GM21528 (cell line): ENCODE results near the gene TPR.

ENCODE experiments used
- ATAC-seq: cut with Tn5 transposase; IDR thresholded peaks from one replicate; pipeline ENCODE4 v1.9.1; 2021; ENCODE audit warnings: mild to moderate bottlenecking, moderate library complexity; ENCODE audit not compliant: unreplicated experiment, low FRiP score

TPR gene

DNA sequence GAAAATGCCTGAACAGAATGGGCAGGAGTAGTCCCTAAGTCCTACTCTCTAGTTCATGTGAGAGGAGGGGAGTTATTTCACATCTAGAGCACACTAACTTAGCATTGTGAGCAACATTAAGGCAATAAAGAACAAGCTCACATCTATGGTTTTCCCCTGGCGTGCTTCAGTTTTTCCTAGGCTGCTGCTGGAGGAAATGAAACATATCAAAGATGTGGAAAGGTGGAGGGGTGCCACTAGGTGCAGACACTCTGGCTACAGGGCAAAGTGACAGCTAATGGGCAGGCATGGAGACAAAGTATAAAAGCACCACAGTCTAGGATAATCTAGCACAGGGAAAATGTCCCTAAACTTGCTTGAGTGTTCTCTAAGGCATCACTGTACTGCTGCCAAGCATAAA is 82.2 kb downstream of the TPR start:
- no peak for ATAC-seq

DNA sequence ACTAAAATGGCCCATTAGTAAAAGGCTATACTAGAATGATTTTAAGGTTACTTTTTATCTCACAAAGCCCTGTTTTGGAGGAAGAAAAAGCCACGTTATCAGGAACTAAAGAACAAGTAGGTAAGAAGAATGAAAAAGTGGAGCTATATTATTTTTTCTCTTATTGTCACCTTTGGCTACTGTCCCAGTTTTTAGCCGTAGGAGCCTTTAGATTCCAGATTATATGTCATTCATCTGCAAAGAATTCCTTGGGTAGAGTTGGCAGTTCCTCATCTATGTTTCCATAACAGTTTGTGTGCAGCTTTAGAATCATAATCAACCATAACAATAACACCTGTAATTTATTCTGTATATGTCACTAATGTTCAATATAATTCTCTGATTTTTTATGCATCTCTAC is 83.8 kb downstream of the TPR start:
- ATAC-seq, result no peak

DNA sequence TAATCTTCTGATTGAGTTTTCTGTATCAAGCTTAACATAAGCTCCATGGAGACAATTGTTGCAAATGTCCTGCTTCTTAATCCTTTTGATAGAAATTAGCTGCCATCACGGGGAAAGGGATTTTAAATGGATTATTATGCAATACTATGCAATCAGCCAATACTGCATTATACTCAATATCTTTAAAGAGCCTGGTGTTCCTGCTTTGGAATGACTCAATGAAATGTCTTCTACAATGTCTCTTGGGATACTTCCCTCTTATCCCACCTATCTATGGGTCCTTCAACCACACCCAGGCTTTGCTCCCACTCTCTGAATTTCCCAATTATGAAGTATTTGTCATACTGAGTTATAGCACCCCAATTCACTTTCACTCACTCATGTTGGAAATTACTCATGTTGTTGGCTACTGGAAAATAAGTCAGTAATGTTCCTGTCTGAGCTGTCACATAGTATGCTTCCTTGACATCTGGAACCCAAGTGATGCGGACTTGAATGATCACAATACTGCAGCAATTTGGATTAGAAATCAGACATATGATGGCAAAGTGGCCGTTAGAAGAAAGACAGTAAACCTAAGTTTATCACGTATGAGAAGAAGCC is 85.0 kb downstream of the TPR start:
- no peak for ATAC-seq

DNA sequence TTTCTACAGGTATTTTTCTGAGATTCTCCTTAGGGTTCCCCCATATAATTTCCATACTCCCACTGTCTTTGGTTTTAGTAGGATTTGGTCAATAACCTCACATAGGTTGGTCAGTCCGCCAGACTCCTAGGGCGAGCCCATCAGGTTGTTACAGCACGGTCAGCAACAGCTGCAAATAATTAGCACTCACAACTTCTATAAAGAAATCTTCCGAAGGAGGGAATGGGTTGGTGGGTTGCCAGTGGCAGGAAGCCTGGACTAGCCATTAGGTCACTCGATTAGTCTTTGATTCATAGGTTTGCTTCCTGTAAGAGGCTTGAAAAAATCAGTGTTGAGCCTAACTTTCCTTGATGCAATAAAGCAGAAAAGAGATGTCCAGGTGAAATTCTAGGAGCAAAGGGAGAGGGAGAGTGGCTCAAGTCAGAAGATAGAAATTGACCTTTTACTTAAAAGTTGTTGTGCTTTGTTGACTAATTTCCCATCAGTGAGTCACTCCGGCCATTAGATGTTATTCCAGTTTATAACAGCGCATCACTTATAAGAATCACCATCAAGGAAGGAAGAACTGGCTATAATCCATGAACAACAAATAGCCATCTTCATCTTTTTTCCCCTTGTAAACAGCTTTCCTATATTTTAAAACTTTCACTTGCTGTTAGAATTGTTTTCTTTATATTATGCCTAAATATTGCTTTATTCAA is 88.3 kb downstream of the TPR start:
- ATAC-seq, result no peak

DNA sequence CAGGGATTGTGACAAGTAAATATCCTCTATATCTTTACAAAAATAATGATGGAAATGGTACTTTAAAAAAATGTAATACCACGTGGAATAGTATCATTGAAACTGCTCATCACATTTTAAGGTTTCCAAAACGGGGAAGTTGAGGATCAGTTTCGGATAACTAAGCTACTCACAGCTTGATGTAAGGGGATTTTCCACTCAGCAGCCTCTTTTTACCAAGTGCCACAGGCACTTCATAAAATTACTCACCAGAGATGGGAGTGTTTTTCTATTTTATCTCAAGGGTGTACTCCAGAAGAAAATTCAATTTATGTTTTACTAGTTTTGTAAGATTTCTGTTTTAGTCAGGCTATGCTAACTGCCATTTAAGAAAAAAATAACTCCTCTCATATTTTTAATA is 91.7 kb downstream of the TPR start:
- no peak for ATAC-seq

DNA sequence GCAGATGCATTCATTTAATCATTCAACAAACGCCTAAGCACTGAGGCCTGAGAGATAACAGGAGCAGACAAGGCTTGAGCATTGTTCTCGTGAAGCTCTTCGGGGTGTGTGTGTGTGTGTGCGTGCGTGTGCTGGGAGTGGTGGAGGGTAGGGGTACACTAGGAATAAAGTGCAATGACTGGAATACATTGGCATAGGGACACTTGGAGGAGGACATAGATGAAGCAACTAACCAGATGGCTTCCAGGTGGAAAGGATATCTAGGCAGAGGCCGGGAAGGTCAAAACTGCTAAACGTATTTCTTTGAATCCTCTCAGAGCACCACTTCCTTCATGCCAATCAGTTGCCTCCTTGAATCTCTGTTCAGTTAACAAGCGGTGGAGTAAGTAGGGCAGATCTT is 92.6 kb downstream of the TPR start:
- ATAC-seq, result no peak

DNA sequence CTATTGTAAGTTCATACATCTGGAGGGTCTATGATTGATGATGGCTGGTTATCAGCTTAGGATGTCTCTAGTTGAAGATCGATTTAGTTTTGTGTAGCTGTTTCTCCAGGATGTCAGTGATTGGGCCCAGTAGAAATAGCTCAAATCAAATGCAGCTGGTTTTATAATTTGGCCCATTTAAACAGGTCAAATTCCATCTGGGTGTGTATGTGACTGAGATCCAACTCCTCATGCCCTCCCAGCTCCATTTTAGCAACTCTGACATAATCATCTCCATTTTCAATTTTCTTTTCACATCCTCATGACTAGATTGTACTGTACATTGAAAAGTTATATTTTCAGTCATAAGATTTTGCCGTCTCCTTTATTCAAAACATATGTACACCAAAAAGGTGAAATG is 99.2 kb downstream of the TPR start:
- no peak for ATAC-seq

DNA sequence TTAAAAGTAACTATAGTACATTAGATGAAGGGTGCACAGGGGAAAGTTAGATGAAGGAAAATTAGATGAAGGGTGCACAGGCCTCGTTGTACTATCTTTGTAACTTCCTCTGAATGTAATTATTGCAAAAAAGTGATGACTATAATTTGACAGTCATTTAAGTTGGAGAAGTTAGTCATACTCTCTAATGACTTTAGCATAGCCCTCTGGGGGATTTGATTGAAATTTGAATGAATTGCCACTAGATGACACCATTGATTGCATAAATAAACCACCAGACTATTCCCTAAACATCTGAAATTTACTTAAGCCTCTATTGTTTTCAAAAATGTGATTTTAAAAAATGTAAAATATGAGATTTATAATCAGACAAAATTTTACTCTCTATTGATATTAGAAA is 102.6 kb downstream of the TPR start:
- ATAC-seq, result no peak

DNA sequence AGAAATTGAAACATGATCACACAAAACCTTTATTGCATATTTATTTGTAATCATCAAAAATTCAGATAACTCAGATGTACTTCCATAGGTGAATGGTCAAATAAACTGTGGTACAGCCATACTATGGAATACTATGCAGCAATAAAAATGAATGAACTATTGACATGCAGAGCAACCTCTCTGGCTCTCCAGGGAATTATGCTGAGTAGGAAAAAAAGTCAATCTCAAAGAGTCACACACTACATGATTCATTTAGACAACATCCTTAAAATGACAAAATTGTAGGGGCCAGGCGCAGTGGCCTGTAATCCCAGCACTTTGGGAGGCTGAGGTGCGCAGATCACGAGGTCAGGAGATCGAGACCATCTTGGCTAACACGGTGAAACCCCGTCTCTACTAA is 104.0 kb downstream of the TPR start:
- ATAC-seq, result no peak
